CD14-positive monocyte (primary cell): ENCODE results near the gene C2orf81. TPM values are rescaled to one million over a fixed set of nuclear protein-coding genes. Genes with fewer than 3 reads are reported as not detected.
A peak's percentile ranks its signal among the peaks of the same experiment; 100 is the strongest.

Experiments used
- DNase-seq, 3 donors: peaks; one replicate each; pipeline ENCODE4 v3.0.0-alpha.2; 2011 to 2022
- H2AFZ ChIP-seq: 2 replicates; pipeline ENCODE4 v1.6.0; 2012; ENCODE audit warnings: mild to moderate bottlenecking, low read depth, low read length, inconsistent platforms; ENCODE audit not compliant: insufficient read depth, poor library complexity, severe bottlenecking
- H3K27ac ChIP-seq, 2 donors: 1 replicate in 1 of 2; 2 replicates in 1 of 2; pipeline ENCODE4 v1.5.1; 2012 to 2013; ENCODE audit warnings: low read length in 2 of 2, control low read depth in 1 of 2, inconsistent platforms in 1 of 2, low read depth in 1 of 2, mild to moderate bottlenecking in 1 of 2
- H3K27me3 ChIP-seq, 2 donors: one replicate each; pipeline versions ENCODE4 v1.6.0 to v1.6.1; 2011 to 2013; ENCODE audit warnings: low read length in 2 of 2; ENCODE audit not compliant: control insufficient read depth in 2 of 2, insufficient read depth in 2 of 2
- H3K36me3 ChIP-seq, 2 donors: replicated peaks in 1 of 2; 1 replicate in 1 of 2; 2 replicates in 1 of 2; pipeline versions ENCODE4 v1.5.1 to v1.6.1; 2012 to 2013; ENCODE audit warnings: low read length in 2 of 2, control low read depth in 1 of 2, inconsistent platforms in 1 of 2, mild to moderate bottlenecking in 1 of 2; ENCODE audit not compliant: insufficient read depth in 2 of 2, control insufficient read depth in 1 of 2
- H3K4me1 ChIP-seq, 2 donors: 1 replicate in 1 of 2; 2 replicates in 1 of 2; pipeline versions ENCODE4 v1.5.1 to v1.6.1; 2012 to 2013; ENCODE audit warnings: low read length in 2 of 2, control low read depth in 1 of 2, inconsistent platforms in 1 of 2, mild to moderate bottlenecking in 1 of 2, moderate library complexity in 1 of 2; ENCODE audit not compliant: insufficient read depth in 2 of 2, control insufficient read depth in 1 of 2
- H3K4me2 ChIP-seq: replicated peaks from 2 replicates; pipeline ENCODE3; 2012; ENCODE audit warnings: low read length, moderate library complexity, mild to moderate bottlenecking; ENCODE audit not compliant: poor library complexity, severe bottlenecking; ENCODE audit errors: extremely low read depth
- H3K4me3 ChIP-seq, 3 experiments: fragments of 200-600 bp in 1 of 3; sonication (generic) in 1 of 3; replicated peaks in 1 of 3; 1 replicate in 2 of 3; 2 replicates in 1 of 3; pipeline ENCODE4 v1.5.1; 2011 to 2013; ENCODE audit warnings: low read length in 3 of 3, mild to moderate bottlenecking in 3 of 3, control low read depth in 2 of 3, low read depth in 2 of 3, inconsistent platforms in 1 of 3, moderate library complexity in 1 of 3
- H3K79me2 ChIP-seq: 2 replicates; pipeline ENCODE4 v1.6.0; 2012; ENCODE audit warnings: mild to moderate bottlenecking, control low read depth, inconsistent platforms, low read length, moderate library complexity; ENCODE audit not compliant: insufficient read depth
- H3K9ac ChIP-seq: 2 replicates; pipeline ENCODE4 v1.6.0; 2017; ENCODE audit warnings: low read length, mild to moderate bottlenecking; ENCODE audit not compliant: insufficient read depth, poor library complexity, severe bottlenecking
- H3K9me3 ChIP-seq, 2 donors: replicated peaks in 1 of 2; 1 replicate in 1 of 2; 2 replicates in 1 of 2; pipeline versions ENCODE4 v1.5.1 to v1.6.1; 2012 to 2013; ENCODE audit warnings: low read length in 2 of 2, control low read depth in 1 of 2; ENCODE audit not compliant: control insufficient read depth in 1 of 2, insufficient read depth in 1 of 2
- H4K20me1 ChIP-seq: 2 replicates; pipeline ENCODE4 v1.6.0; 2012; ENCODE audit warnings: mild to moderate bottlenecking, low read length, control low read depth, moderate library complexity; ENCODE audit not compliant: insufficient read depth
- H3K27ac Mint-ChIP-seq, 7 donors: one replicate each; pipeline ENCODE4 v1.8.0; 2020; ENCODE audit warnings: mild to moderate bottlenecking in 7 of 7, mixed read lengths in 7 of 7, moderate library complexity in 6 of 7, inconsistent platforms in 2 of 7
- H3K27me3 Mint-ChIP-seq, 3 donors: one replicate each; pipeline ENCODE4 v1.8.0; 2021 to 2022; ENCODE audit warnings: low read depth in 3 of 3, mild to moderate bottlenecking in 3 of 3, mixed read lengths in 3 of 3, moderate library complexity in 3 of 3, inconsistent platforms in 1 of 3
- H3K36me3 Mint-ChIP-seq, 2 donors: one replicate each; pipeline ENCODE4 v1.8.0; 2020; ENCODE audit warnings: mixed read lengths in 2 of 2, inconsistent platforms in 1 of 2, mild to moderate bottlenecking in 1 of 2
- H3K4me1 Mint-ChIP-seq: one replicate; pipeline ENCODE4 v1.8.0; 2020; ENCODE audit warnings: mild to moderate bottlenecking, mixed read lengths
- H3K4me3 Mint-ChIP-seq, 2 donors: one replicate each; pipeline ENCODE4 v1.8.0; 2020; ENCODE audit warnings: mild to moderate bottlenecking in 2 of 2, mixed read lengths in 2 of 2, moderate library complexity in 1 of 2
- H3K9me3 Mint-ChIP-seq, 7 donors: one replicate each; pipeline ENCODE4 v1.8.0; 2020 to 2022; ENCODE audit warnings: mixed read lengths in 7 of 7, mild to moderate bottlenecking in 6 of 7, moderate library complexity in 6 of 7, inconsistent platforms in 2 of 7
- CTCF ChIP-seq: fragments of 200-600 bp; IDR thresholded peaks from one replicate; pipeline ENCODE4 v1.8.0; 2022; ENCODE audit warnings: antibody characterized with exemption, mild to moderate bottlenecking
- WGBS: methylation state at CpG from one replicate; pipeline ENCODE4 v1.1.5; 2013; ENCODE audit warnings: missing lambda C conversion rate; ENCODE audit not compliant: insufficient coverage; 5-methylcytosine and 5-hydroxymethylcytosine counted together
- intact Hi-C, 2 donors: fragments of 100-400 bp; cut with micrococcal nuclease; formaldehyde crosslinking; loops; one replicate each; pipeline versions ENCODE4 v1.15.0 to v1.15.1; 2023
- polyA plus RNA-seq, 3 donors: library from polyadenylated mRNA; depleted of rRNA in 1 of 3; unstranded in 2 of 3; stranded (reverse) in 1 of 3; fragments of 300-500 nt in 2 of 3; fragments of >200 nt in 1 of 3; fragmentation: Illumina TruSeq in 2 of 3; gene quantifications; 1 replicate in 2 of 3; 2 replicates in 1 of 3; pipeline ENCODE4 v1.2.3, GENCODE V29; 2012 to 2021

Gene C2orf81
- polyA plus RNA-seq, 3 donors = 0.49 to 1.7 (median 1.2) TPM

GRCh38 chr2:74392449-74392743, 29.0 kb downstream of the C2orf81 start:
- H2AFZ ChIP-seq = peak overlapping the region; percentile 90
- H3K27me3 ChIP-seq = no peaks in the 10 kb centered on the region
- 80% methylated on average over 10 of the region's 13 CpGs for WGBS
- no peak for TF ChIP-seq CTCF
- H3K4me2 ChIP-seq = no peak overlapping the region
- no peak overlapping the region for H3K4me3 ChIP-seq
- DNase-seq = no peak
- peaks cover 16% of the 10 kb centered on the region for H4K20me1 ChIP-seq
- Mint-ChIP-seq H3K27me3 (no peaks in the 10 kb centered on the region), H3K4me1 (peaks cover 8% of the 10 kb centered on the region), H3K27ac (peak overlapping the region in 1 of 7 donors; percentile 27), H3K36me3 (no peaks in the 10 kb centered on the region), H3K9me3 (no peaks in the 10 kb centered on the region), H3K4me3 (no peak overlapping the region)
- intact Hi-C loops = loop anchor here in 1 of 2 donors (10.0 kb wide), 2 partner anchors 152 to 568 kb away; partner anchors contain the start of gene STAMBP
- H3K4me1 ChIP-seq = peaks cover 9 to 16% of the 10 kb centered on the region in 2 donors
- no peaks in the 10 kb centered on the region for H3K9me3 ChIP-seq
- no peak overlapping the region for H3K9ac ChIP-seq
- no peaks in the 10 kb centered on the region for H3K36me3 ChIP-seq
- H3K79me2 ChIP-seq = peaks cover 41% of the 10 kb centered on the region
- no peak overlapping the region for H3K27ac ChIP-seq

- H3K9ac ChIP-seq = peak overlapping the region; percentile 91
- peak overlapping the region; percentile 51 to 93 for H3K27ac ChIP-seq
- no peaks in the 10 kb centered on the region for H3K9me3 Mint-ChIP-seq
- intact Hi-C loops = loop anchor here in 1 of 2 donors (10.0 kb wide), 2 partner anchors 153 to 567 kb away; partner anchors contain the start of gene STAMBP
- peak; percentile 92 to 93 (median 93) for DNase-seq
- no peaks in the 10 kb centered on the region for H3K27me3 Mint-ChIP-seq
- H3K36me3 ChIP-seq = no peaks in the 10 kb centered on the region
- H3K79me2 ChIP-seq = peaks cover 47% of the 10 kb centered on the region
- H3K27ac Mint-ChIP-seq = peak overlapping the region; percentile 96 to 100 (median 99)
- peaks cover 21% of the 10 kb centered on the region for H4K20me1 ChIP-seq
- WGBS = 2% methylated on average over 51 of the region's 62 CpGs
- H3K4me1 Mint-ChIP-seq = peaks cover 8% of the 10 kb centered on the region
- H3K36me3 Mint-ChIP-seq = no peaks in the 10 kb centered on the region
- peak overlapping the region; percentile 99 for H3K4me2 ChIP-seq
- no peaks in the 10 kb centered on the region for H3K9me3 ChIP-seq
- no peaks in the 10 kb centered on the region for H3K27me3 ChIP-seq
- H2AFZ ChIP-seq = peak overlapping the region; percentile 90
- peaks cover 9 to 16% of the 10 kb centered on the region in 2 donors for H3K4me1 ChIP-seq
- H3K4me3 Mint-ChIP-seq = peak overlapping the region; percentile 93 to 95
- peak; percentile 96 for TF ChIP-seq CTCF
- peak overlapping the region; percentile 70 to 87 (median 74) for H3K4me3 ChIP-seq
These were observed 29.6 kb downstream of the C2orf81 start for GRCh38 chr2:74391580-74392448.
